GM19455 (cell line): ENCODE data around the gene CTR9.

Experiments
- ATAC-seq: cut with Tn5 transposase; IDR thresholded peaks from one replicate; pipeline ENCODE4 v1.9.1; 2021; ENCODE audit not compliant: unreplicated experiment

CTR9 gene

DNA sequence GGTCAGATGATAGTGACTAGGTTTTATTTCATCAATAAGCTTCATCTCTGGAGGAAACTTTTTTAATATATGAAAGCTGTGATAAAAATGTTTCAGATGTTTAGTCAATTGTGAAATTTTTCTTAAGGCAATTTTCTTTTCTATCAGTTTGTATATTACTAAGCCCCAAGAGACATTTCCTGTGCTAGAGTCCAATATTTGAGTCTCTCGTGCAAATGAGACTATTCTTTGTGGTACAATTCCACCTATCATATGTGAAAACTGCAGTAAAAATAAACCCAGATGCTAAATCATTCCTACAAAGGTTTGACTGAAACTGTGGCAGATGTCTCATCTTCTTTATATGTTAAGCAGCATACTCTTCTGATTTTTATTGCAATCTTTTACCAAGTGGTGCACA, 28.0 kb downstream of the CTR9 start:
- no peak for ATAC-seq

DNA sequence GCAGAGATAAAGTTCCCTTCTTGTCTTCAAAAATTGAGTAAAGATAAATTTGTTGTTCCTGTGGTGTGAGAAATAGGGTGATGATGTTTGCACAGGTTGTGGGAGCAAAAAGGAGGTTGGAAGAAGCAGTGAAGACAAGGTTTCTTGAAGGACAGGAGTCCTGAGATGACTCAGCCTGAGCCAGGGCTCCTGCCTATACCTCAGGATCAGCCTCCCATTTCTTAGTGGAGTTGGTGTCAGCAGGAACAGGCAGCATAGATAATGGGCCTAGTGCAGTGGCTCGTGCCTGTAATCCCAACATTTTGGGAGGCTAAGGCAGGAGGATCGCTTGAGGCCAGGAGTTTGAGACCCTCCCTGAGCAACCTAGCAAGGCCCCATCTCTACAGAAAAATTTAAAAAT, 29.0 kb downstream of the CTR9 start:
- no peak for ATAC-seq

DNA sequence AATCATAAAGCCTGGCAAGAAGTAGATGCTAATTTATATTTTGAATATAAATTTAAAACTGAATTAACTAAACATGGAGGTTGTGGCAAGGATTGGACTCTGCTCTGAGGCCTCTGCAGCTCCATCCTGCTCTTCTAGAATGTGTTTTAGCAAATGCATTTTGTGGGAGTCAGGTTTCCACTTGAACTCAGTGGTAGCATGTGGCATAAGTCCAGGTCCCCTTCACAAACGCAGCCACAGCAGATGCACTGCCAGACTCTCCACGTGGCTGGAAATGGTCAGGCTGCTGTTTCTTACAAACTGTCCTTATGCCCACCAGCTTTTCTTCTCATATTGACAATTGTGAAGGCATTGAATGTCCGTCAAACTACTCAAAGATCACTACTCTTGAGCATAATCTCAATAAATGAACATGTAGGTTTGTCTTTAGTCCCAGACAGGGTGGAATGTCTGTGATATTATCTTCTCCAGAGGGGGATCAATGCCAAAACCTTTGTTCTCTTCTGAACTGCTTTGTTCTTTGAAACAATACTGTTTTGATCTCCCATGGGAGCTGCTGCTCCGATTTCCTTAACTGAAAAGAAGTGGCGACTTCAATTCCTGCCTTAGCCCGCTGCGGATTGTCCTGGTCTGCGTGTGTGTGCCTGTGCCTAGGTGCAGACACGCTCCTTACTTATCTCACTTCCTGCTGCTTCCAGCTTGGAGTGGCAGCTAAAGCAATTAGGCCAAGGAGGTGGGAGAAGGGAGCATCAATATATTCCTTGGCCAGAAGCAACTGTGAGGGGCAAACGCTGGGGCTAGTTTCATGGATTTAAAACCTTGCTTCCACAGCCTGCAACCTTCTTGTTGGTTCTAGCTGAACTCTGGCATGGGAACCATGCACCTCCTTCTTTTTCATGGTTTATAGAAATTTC, 33.4 kb downstream of the CTR9 start:
- ATAC-seq: no peak

DNA sequence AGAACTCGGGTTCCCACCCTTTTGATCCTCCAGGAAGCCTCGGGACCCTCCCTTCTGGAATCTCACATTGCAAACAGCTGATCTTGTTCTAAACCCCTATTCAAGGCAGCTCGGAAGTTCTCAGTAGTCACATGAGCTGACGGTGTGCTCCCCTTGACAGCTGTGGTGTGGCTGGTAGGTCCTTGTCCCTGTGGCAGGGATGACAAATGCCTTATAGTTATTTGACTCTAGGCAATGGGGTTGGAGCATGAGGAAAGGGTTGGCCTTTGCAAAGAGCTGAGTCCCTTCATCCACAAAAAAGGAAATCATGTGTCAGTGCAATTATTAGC, 34.1 kb downstream of the CTR9 start:
- no peak for ATAC-seq

DNA sequence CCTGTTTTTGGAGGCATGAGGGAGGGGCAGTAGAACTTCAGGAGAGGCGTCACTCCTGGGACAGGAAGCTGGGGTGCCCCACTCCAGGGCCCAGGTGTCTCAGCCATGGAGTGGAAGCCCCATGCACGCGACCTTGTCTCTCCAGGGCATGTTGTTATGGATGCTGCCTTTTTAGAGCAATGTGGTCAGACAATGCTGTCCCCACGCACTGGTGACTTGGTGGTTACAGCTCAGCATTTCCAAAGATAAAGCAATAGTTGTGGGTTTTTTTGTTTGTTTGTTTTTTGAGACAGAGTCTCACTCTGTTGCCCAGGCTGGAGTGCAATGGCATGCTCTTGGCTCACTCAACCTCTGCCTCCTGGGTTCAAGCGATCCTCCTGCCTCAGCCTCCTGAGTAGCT, 35.4 kb downstream of the CTR9 start:
- ATAC-seq: no peak

DNA sequence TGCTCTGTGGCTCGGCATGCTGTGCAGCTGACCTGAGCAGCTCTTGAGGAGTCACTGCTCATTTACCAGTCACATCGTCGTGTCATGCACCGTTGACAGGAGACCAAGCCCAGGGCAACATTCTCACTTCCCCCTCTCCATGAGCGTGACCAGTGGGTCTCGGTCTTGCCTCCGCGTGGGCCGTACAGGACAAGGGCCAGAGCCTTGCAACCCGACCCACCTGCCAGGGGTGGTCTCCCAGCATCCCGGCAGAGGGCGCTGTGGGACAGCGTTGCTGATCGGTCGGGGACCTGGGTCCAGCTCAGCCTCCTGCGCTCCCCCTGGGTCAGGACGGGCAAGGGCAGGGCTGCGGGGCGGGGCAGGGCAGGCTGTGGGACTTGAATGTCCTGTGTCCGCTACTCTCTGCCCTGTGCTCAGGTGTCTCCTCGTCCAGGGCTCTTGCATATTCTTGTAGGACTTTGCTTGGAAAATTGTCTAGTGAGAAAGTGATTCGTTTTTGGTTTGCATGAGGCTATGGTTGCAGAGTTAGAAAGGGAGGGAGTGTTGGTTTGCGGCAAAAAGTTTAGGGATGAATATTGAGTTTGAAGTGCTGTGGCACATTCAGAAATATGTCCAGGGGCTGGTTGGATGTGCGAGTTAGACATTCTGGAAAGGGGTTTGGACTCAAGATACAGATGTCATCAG, 41.5 kb downstream of the CTR9 start:
- ATAC-seq: peak; percentile 95

DNA sequence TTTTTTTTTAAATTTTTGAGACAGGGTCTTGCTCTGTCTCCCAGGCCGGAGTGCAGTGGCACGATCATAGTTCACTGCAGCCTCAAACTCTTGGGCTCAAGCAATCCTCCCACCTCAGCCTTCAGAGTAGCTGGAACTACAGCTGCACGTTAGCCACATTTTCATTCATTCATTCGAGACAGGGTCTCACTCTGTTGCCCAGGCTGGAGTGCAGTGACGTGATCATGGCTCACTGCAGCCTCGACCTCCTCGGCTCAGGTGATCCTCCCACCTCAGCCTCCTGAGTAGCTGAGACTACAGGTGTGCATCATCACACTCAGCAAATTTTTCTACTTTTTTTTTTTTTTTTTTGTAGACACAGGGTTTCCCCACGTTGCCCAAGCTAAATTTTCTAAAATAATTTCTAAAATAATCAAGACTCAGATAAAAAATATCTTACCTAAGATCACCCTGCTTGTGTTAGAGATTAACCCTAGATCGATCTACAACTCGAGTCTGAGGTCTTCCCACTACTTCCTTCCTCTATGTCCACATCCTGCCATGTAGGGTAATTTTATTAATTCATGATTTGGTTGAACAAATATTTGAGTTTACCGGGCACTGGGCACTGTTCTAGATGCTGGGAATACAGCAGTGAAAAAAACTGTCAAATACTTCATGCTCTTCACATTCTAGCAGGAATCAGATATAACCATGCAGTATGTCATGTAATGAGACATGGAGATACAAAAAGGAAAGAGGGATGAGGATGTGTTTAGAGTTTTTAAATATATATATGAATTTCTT, 42.6 kb downstream of the CTR9 start:
- no peak for ATAC-seq

DNA sequence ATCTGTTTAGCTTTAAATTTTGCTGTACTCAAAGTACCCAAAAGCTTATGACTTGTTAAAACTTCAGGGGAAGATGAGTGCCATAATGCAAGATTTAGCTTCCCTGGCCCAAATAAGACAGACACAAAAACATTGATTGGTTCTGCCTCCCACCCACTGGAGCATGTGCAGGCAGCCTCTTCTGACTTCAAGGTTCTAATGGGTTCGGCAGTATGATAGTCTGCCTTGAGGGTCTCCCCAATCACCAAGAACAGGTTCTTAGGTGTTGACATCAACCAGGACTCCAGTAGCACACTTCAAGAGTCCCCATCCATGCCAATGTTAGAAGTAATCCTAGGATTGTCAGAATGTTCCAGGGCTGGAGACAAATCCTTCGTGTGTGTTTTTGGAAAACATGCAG, 45.1 kb downstream of the CTR9 start:
- no peak for ATAC-seq

DNA sequence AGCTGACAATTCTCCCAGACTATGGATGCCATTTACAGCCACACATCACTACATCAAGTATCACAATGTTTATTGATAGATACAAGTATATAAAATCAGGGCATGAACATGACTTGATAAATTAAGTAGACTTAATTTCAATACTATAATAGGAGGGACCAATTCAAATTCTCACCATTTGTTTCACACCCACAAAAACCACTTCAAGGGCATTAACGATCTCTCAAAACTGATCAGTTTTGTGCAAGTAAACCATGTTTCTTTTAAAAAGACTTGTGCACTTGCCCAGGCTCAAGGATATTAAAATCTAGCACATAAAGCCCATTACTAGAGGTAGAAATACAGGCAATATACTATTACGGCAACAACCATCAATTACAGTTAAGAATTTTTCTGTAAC, 46.0 kb downstream of the CTR9 start:
- ATAC-seq: no peak

DNA sequence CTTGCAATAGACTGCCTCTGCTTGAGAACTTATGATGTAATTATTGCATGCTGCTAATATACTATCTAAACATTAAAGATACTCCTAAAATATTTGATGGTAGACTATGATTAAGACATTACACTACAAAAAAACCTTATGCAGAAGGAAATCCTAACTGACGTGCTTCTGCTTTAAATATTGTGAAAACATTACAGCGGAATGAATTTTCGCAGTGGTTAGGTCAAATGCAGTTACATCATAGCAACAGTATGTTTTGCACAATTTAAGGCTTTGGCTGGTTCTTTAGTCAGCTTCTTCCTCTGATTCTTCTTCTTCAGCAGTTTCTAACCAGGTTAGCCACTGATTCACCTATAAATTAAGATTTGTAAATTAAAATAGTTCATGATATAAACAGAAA, 46.5 kb downstream of the CTR9 start:
- no peak for ATAC-seq

DNA sequence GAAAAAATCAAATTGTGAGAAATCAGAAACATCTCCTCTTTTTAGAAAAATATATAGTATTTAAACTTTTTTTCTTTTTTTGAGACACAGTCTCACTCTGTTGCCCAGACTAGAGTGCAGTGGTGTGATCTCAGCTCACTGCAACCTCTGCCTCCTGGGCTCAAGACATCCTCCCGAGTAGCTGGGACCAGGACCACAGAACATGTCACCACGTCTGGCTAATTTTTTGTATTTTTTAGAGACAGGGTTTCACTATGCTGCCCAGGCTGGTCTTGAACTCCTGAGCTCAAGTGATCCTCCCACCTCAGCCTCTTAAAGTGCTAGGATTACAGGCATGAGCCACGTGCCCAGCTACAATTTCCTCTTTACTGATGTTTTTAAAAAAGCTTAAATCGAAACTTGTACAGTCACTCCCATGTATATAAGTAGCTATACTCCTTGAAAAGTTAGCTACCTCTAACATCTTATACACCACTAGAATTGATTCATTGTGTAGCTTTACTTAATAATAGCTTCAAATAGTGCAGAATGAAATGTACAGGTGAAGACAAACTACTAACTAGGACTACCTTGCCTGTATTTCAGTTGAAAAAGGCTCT, 47.4 kb downstream of the CTR9 start:
- no peak for ATAC-seq

DNA sequence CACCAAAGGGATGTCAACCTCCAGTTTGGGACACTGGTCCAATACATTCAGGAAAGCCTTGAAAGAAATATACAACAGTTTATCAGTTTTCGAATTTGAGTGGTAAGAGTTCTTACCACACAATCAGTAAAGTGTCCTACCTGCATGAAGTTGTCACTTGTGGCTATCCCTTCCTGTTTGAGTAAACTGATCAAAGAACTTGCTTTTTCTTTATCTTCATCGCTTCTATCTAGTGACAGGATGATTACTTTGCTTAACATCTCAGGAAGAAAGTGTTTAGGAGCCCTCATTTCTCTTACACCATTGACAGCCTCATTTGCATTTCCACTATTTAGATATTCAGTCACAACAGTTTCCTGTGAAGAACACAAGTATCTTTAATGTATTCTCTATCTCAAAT, 49.2 kb downstream of the CTR9 start:
- no peak for ATAC-seq

DNA sequence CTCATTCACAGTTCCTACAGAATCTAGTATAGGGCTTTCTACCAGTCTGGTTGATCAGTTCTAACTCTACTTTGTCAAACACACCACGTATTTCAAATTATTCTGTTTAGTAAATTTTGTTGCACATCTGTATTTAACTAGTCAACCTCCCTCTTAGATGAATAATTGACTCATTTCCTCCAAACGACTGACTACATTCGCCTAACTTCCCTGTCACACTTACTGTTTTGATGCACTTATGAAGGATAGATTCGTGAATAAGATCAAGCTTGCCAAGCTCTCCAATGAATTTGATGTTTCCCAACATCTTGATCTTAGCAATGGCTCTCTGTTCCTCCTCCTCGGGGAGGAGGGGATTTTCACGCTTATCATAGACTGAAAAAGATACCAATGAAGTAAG, 52.6 kb downstream of the CTR9 start:
- ATAC-seq: no peak

DNA sequence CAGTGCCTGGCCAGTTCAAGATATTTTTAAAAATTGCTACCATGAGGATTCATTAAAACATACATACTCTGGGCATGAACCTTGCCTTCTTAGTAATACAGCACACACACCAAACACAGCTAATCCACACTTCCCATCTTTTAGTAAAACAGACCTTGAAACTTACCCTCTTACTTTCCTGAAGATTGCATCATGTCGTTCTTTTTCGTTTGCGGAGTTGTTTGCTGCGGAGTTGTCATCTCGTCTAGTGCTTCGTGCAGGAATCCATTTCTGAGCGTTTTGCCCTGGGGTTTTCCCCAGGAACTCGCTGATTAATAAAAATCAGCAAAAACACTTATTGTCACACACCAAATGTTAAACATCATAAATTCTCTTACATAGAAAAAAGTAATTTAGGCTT, 54.7 kb downstream of the CTR9 start:
- no peak for ATAC-seq

DNA sequence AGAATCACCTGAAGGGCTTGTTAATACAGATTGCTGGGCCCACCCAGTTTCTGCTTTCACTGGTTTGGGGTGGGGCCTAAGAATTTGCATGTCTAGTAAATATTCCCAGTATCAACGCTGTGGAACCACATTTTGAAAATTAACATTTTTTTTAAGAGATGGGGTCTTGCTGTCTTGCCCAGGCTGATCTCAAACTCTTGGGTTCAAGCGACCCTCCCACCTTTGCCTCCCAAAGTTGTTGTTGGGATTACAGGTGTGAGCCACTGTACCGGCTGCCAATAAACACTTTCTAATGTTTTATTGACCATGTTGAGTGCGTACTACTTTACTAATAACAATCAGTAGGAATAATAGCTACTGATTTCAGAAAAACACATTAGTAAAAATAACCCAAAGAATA, 55.2 kb downstream of the CTR9 start:
- no peak for ATAC-seq

DNA sequence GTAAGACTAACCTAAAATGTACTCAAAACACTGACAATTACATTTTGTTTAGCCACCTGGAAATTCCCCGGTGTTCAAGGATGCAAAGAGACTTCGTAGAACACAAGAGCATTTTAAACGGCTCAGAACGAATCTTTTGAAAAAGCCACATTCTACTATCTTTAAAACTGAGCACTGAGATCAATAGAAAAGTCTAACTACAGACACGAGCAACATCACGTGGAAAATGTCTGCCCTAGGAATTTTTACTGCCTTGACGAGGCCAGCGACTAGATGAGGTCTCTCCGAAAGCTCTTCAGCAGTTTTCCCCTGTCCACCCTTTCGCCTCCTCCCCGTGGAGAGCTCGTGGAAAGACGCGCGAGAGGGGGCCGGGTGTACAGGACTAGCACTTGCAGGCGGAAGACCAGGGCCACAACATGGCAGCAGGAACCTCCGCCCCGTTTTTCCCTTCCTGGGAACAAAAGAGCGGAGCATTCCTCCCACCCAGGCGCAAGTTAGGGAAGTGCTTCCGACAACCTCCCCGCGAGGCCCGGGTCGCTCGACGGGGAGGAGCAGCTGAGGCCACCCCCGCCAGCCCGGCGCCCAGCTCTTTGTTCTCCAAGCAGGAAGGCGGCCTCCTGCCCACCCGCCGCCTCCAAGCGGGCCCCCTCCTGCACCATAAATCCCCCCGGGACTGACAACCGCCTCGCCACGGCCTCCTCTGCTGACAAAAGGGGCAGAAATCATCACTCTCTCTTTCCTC, 56.6 kb downstream of the CTR9 start:
- peak; percentile 9 for ATAC-seq

DNA sequence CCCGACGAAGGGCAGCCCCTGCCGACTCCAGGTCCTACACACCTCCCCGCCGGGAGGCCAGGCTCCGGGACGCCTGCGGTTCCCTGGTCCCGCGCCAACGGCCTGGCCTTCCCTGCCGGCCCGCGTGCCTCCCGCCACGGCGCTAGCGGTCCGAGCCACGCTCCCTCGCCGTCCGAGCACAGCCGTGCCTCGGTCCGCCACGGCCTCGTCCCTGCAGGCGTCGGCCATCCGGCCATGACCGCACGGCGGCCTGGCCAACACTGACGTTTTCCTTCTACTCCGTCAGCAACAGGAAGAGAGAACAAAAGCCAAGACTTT, 57.1 kb downstream of the CTR9 start:
- no peak for ATAC-seq

DNA sequence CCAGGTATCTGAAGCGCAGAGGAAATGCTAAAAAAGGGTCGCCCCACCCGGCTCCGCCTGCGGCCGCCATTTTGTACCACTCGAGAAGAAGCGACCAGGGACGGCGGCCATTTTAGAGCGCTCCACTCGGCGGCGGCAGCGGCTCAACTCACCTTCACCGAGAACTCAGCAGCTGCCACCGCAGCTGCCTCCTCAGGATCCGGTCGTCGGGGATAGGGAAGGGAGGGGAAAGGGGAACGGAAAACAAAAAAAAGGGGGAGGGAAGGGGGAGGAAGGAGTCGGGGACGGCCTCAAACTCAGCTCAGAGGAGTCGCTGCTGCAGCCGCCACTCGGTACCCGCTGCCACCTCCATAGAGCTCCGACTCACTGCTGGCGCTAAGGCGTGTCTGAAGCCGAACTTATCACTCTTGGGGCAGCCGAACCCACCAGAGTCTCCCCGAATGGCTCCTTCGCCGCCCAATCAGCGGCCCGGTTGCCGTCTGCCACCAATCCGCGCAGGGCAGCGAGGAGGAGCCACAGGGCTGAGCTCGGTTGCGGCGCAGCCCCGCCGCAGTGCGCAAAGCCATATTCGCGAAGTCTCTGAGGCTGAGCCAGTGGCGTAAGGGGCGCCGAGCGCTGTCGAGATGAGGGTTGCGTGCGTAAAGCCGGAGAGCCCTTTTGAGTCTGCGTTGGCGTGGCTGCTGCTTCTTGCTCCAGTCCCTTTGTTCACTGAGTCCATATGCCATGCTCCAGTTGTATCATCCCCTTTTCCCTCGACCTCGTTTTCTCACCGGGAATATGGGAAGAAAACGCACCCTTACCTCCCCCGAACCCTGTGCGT, 57.7 kb downstream of the CTR9 start, which contains the start of gene EIF4G2:
Gene EIF4G2 (minus strand): TSS at position 374 of the 820 bp plus-strand sequence.
- peak; percentile 89 for ATAC-seq

DNA sequence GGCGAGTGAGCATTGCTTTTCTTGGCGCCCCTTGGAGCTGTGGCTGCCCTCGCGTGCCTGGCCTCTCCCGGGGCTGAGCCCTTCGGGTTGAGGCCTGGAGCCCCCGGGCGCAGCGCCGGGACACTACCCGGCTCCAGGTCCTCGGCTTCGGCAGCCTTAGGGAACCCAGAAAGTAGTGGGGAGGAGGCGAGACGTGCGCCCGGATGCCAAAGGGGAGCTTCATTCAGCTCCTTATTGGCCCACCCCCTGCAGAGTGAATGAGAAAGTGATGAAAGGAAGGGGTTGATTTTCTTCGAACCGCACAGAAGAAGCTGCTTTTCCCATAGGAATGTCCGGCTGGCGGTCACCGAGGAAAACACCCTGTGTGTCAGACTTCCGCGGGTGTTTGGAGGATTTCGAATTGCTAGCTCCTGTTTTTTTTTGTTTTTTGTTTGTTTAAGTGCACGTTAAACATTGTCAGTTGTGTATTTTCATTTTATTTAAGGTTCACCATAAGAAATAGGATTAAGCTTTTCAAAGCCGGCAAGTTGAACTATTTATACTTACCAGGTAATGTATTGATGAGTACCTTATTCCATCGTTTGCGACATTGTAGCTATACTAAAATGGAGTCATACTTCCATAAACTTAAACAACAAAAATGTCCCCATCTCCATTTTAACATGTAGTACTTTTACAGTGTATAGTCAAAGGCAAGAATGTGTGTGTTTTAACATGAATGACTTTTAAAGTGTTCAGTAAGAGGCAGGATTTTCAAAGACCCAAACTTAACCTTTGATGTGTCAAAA, 58.5 kb downstream of the CTR9 start:
- peak; percentile 31 for ATAC-seq
